IMR-90 (cell line): ENCODE results near the gene RBFOX1.

Experiments used
- BHLHE40 ChIP-seq: fragments of 150-350 bp; IDR thresholded peaks from 2 replicates; pipeline ENCODE4 v1.6.1; 2016; ENCODE audit warnings: mild to moderate bottlenecking, low read depth, low read length
- CEBPB ChIP-seq: IDR thresholded peaks from 2 replicates; pipeline ENCODE4 v1.6.1; 2012; ENCODE audit warnings: low read depth, low read length, improper control_type of control experiment
- CHD1 ChIP-seq: IDR thresholded peaks from 2 replicates; pipeline ENCODE4 v1.6.1; 2012; ENCODE audit warnings: low read depth, low read length, improper control_type of control experiment
- CTCF ChIP-seq: conservative IDR thresholded peaks from 2 replicates; pipeline ENCODE4 v1.5.1; 2012; ENCODE audit warnings: mild to moderate bottlenecking, low read depth, low read length, improper control_type of control experiment
- FOS ChIP-seq: fragments of 150-350 bp; IDR thresholded peaks from 2 replicates; pipeline ENCODE4 v1.6.1; 2016; ENCODE audit warnings: low read depth, low read length
- MAFK ChIP-seq: IDR thresholded peaks from 2 replicates; pipeline ENCODE4 v1.6.1; 2012; ENCODE audit warnings: low read depth, low read length, improper control_type of control experiment
- MAZ ChIP-seq: IDR thresholded peaks from 2 replicates; pipeline ENCODE4 v1.6.1; 2012; ENCODE audit warnings: low read depth, mild to moderate bottlenecking, low read length, improper control_type of control experiment, moderate library complexity, borderline replicate concordance
- MXI1 ChIP-seq: IDR thresholded peaks from 2 replicates; pipeline ENCODE4 v1.6.1; 2012; ENCODE audit warnings: low read depth, mild to moderate bottlenecking, low read length, moderate library complexity, borderline replicate concordance
- POLR2A ChIP-seq: IDR thresholded peaks from 2 replicates; pipeline ENCODE4 v1.6.1; 2012; ENCODE audit warnings: mild to moderate bottlenecking, low read depth, low read length
- RAD21 ChIP-seq: IDR thresholded peaks from 2 replicates; pipeline ENCODE4 v1.6.1; 2012; ENCODE audit warnings: low read length, improper control_type of control experiment
- RCOR1 ChIP-seq: IDR thresholded peaks from 2 replicates; pipeline ENCODE4 v1.6.1; 2012; ENCODE audit warnings: mild to moderate bottlenecking, low read length, improper control_type of control experiment; ENCODE audit not compliant: insufficient replicate concordance
- RFX5 ChIP-seq: IDR thresholded peaks from 2 replicates; pipeline ENCODE4 v1.8.0; 2012; ENCODE audit warnings: low read depth, mild to moderate bottlenecking, low read length, moderate library complexity
- SMC3 ChIP-seq: fragments of 150-350 bp; IDR thresholded peaks from 2 replicates; pipeline ENCODE4 v1.6.1; 2016; ENCODE audit warnings: low read depth, mild to moderate bottlenecking, antibody characterized with exemption, low read length, moderate library complexity
- TF ChIP-seq, protein P1 (sequence below): fragments of 150-350 bp; IDR thresholded peaks from 2 replicates; pipeline ENCODE4 v1.6.1; 2016; ENCODE audit warnings: low read depth, mild to moderate bottlenecking, low read length, moderate library complexity, borderline replicate concordance

- no peak for TF ChIP-seq MAFK
- no peak for TF ChIP-seq MAZ
- no peak for TF ChIP-seq CTCF
- no peak for TF ChIP-seq CEBPB
- no peak for TF ChIP-seq POLR2A
- TF ChIP-seq BHLHE40, result no peak
- TF ChIP-seq FOS, result no peak
- no peak for TF ChIP-seq CHD1
- no peak for TF ChIP-seq MXI1
- TF ChIP-seq RAD21, result no peak
- TF ChIP-seq SMC3, result no peak
- TF ChIP-seq, protein P1, sequence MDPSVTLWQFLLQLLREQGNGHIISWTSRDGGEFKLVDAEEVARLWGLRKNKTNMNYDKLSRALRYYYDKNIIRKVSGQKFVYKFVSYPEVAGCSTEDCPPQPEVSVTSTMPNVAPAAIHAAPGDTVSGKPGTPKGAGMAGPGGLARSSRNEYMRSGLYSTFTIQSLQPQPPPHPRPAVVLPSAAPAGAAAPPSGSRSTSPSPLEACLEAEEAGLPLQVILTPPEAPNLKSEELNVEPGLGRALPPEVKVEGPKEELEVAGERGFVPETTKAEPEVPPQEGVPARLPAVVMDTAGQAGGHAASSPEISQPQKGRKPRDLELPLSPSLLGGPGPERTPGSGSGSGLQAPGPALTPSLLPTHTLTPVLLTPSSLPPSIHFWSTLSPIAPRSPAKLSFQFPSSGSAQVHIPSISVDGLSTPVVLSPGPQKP, result no peak
- TF ChIP-seq RFX5, result no peak
- no peak for TF ChIP-seq RCOR1
These were observed 49.0 kb downstream of the RBFOX1 start for GRCh38 chr16:7381671-7382070.
